Neural cell (in vitro differentiated cells): ENCODE data around the gene TMEM196. TPM values are rescaled to one million over a fixed set of nuclear protein-coding genes. Genes with fewer than 3 reads are reported as not detected.
A peak's percentile ranks its signal among the peaks of the same experiment; 100 is the strongest.

Experiments
- H2AFZ ChIP-seq: fragments of 200-600, 300-800 bp; sonication (generic), shearing (Covaris generic); 2 replicates; pipeline ENCODE4 v1.6.0; 2014; ENCODE audit warnings: low read depth, mild to moderate bottlenecking, antibody characterized with exemption, low read length, moderate library complexity
- H3F3A ChIP-seq: fragments of 200-600 bp; shearing (Covaris generic); 2 replicates; pipeline ENCODE4 v1.6.1; 2016; ENCODE audit warnings: mild to moderate bottlenecking, moderate library complexity, mixed read lengths, antibody characterized with exemption, low read length; ENCODE audit not compliant: insufficient read depth, poor library complexity, severe bottlenecking
- H3K27ac ChIP-seq: fragments of 200-600, 300-800 bp; sonication (generic), shearing (Covaris generic); 2 replicates; pipeline ENCODE4 v1.5.1; 2014; ENCODE audit warnings: mild to moderate bottlenecking, low read length, moderate library complexity
- H3K27me3 ChIP-seq: fragments of 300-800, 200-600 bp; sonication (generic), shearing (Covaris generic); 2 replicates; pipeline ENCODE4 v1.6.0; 2014; ENCODE audit warnings: mild to moderate bottlenecking, low read depth, low read length, moderate library complexity; ENCODE audit not compliant: insufficient read depth
- H3K36me3 ChIP-seq: fragments of 300-800, 200-600 bp; sonication (generic), shearing (Covaris generic); 2 replicates; pipeline ENCODE4 v1.5.1; 2014; ENCODE audit warnings: mild to moderate bottlenecking, antibody characterized with exemption, low read length, moderate library complexity; ENCODE audit not compliant: insufficient read depth
- H3K4me2 ChIP-seq: fragments of 300-800, 200-600 bp; sonication (generic), shearing (Covaris generic); 2 replicates; pipeline ENCODE4 v1.6.0; 2014; ENCODE audit warnings: mild to moderate bottlenecking, low read length
- H3K4me3 ChIP-seq: fragments of 300-800, 200-600 bp; sonication (generic), shearing (Covaris generic); 2 replicates; pipeline ENCODE4 v1.5.1; 2014; ENCODE audit warnings: mild to moderate bottlenecking, low read length, moderate library complexity
- H3K79me2 ChIP-seq: fragments of 200-600 bp; shearing (Covaris generic); replicated peaks from 2 replicates; pipeline ENCODE4 v1.6.0; 2014; ENCODE audit warnings: mild to moderate bottlenecking, low read length, moderate library complexity; ENCODE audit not compliant: insufficient read depth
- H3K9ac ChIP-seq: fragments of 300-800, 200-600 bp; sonication (generic), shearing (Covaris generic); 2 replicates; pipeline ENCODE4 v1.6.1; 2016; ENCODE audit warnings: mild to moderate bottlenecking, low read length, mixed read lengths
- H3K9me2 ChIP-seq: fragments of 200-600 bp; shearing (Covaris generic); 2 replicates; pipeline ENCODE4 v1.6.1; 2016; ENCODE audit warnings: mild to moderate bottlenecking, low read length, mixed read lengths; ENCODE audit not compliant: insufficient read depth
- H3K9me3 ChIP-seq: fragments of 200-600, 300-800 bp; sonication (generic), shearing (Covaris generic); 2 replicates; pipeline ENCODE4 v1.6.1; 2016; ENCODE audit warnings: mild to moderate bottlenecking, mixed run types, low read length, moderate library complexity, mixed read lengths
- H4K20me1 ChIP-seq: fragments of 200-600 bp; shearing (Covaris generic); 2 replicates; pipeline ENCODE4 v1.6.1; 2016; ENCODE audit warnings: mild to moderate bottlenecking, mixed run types; ENCODE audit not compliant: insufficient read depth
- CTCF ChIP-seq: fragments of 450-650 bp; IDR thresholded peaks from 2 replicates; pipeline ENCODE4 v1.5.1; 2014; ENCODE audit warnings: antibody characterized with exemption, mild to moderate bottlenecking, moderate library complexity; ENCODE audit not compliant: poor library complexity, severe bottlenecking
- EP300 ChIP-seq: fragments of 450-650 bp; conservative IDR thresholded peaks from 2 replicates; pipeline ENCODE4 v1.6.1; 2014; ENCODE audit warnings: antibody characterized with exemption, mild to moderate bottlenecking, moderate library complexity; ENCODE audit not compliant: poor library complexity, severe bottlenecking
- POLR2AphosphoS5 ChIP-seq: IDR thresholded peaks from 2 replicates; pipeline ENCODE4 v1.6.1; 2012
- RAD21 ChIP-seq: fragments of 450-650 bp; conservative IDR thresholded peaks from 2 replicates; pipeline ENCODE4 v1.6.1; 2014; ENCODE audit warnings: antibody characterized with exemption, mild to moderate bottlenecking, moderate library complexity
- SMC3 ChIP-seq: fragments of 450-650 bp; conservative IDR thresholded peaks from 2 replicates; pipeline ENCODE4 v1.6.1; 2014; ENCODE audit warnings: antibody characterized with exemption, mild to moderate bottlenecking, moderate library complexity; ENCODE audit not compliant: poor library complexity
- TAF1 ChIP-seq: IDR thresholded peaks from 2 replicates; pipeline ENCODE4 v1.6.1; 2012; ENCODE audit warnings: low read depth
- polyA plus RNA-seq: library from polyadenylated mRNA; depleted of rRNA; stranded (reverse); fragments of >200 nt; gene quantifications from 2 replicates; pipeline ENCODE4 v1.2.3, GENCODE V29; 2014

TMEM196 gene
- polyA plus RNA-seq, 1 donor from 2014 or later, result 35.7 TPM

DNA sequence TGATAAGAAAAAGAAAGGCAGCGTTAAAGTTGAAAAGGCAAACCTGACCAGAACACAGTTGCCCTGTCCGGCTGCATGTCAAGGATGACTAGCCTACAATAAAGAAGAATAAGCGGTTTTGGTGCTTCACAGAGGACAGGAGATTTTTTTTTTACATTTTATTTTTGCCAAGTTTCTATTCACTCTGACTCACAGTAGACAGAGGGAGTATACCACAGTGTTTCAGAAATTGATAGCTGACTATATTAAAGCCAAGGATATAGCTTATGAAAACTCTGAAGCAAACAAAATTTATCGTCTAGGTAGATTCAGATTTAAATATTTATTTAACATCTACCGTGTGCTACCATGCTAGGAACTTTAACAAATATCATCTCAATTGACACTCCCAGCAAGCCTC lies 47.6 kb downstream of the TMEM196 start:
- TF ChIP-seq EP300, result no peak
- H3K4me3 ChIP-seq, result no peak overlapping the region

DNA sequence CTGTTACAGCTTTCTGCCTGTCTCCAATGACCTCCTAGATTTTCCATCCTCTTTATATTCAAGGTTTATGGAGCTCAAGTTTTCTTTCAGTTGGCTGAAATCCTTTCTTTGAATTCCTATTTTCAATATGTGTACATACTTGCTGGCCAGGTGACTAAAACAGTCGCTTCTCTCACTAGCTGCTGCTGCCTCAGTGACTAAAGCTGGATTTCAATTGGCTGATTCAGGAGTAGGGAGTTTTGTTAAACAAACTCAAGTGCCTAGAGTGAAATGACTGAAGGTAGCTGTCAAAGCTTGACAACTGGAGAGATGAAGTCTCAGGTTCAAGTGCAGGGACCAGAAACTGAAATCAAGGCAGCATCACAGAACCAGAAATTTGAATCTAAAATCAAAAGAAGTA lies 57.9 kb downstream of the TMEM196 start:
- Histone ChIP-seq H3F3A (no peaks in the 10 kb centered on the region), H2AFZ (no peak overlapping the region), H3K4me2 (no peak overlapping the region), H3K4me3 (no peak overlapping the region), H3K36me3 (no peaks in the 10 kb centered on the region), H3K27ac (no peak overlapping the region), H3K9ac (no peak overlapping the region), H3K79me2 (no peaks in the 10 kb centered on the region), H3K9me2 (no peaks in the 10 kb centered on the region), H3K27me3 (no peaks in the 10 kb centered on the region), H4K20me1 (no peaks in the 10 kb centered on the region), H3K9me3 (no peaks in the 10 kb centered on the region)
- TF ChIP-seq CTCF, result no peak
- TF ChIP-seq SMC3, result no peak
- TF ChIP-seq EP300, result no peak

More for the DNA sequence above, 47.6 kb downstream of the TMEM196 start:
- Histone ChIP-seq H3K9me3 (no peaks in the 10 kb centered on the region), H3K36me3 (no peaks in the 10 kb centered on the region), H2AFZ (no peak overlapping the region), H3K27me3 (no peaks in the 10 kb centered on the region), H4K20me1 (no peaks in the 10 kb centered on the region), H3K4me2 (no peak overlapping the region), H3K27ac (no peak overlapping the region), H3K9ac (no peak overlapping the region), H3K9me2 (no peaks in the 10 kb centered on the region), H3K79me2 (no peaks in the 10 kb centered on the region), H3F3A (no peaks in the 10 kb centered on the region)

DNA sequence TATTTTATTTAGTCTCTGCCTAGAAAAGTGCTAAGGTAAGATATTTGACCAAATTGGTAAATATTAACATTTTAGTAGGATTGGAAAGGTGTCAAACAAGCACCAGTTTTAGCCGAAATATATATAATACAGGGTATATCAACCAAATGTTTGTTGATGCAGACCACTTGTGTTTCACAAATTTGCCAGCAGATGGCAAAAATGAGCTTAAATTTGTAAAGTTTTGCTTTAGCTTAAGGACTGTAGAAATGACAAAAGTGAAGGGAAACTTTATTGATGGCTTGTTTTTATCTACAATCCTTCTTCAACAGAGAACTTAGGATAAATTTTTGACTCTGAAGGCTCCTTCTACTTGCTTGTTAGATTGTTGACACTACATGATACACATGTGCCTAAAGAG lies 59.7 kb downstream of the TMEM196 start:
- Histone ChIP-seq H2AFZ (no peak overlapping the region), H3K4me3 (no peak overlapping the region)

More for the DNA sequence above, 59.7 kb downstream of the TMEM196 start:
- Histone ChIP-seq H4K20me1 (no peaks in the 10 kb centered on the region), H3K36me3 (no peaks in the 10 kb centered on the region), H3K27me3 (no peaks in the 10 kb centered on the region), H3K9me3 (no peaks in the 10 kb centered on the region), H3K9ac (no peak overlapping the region), H3K27ac (no peak overlapping the region), H3K9me2 (no peaks in the 10 kb centered on the region), H3F3A (no peaks in the 10 kb centered on the region), H3K79me2 (no peaks in the 10 kb centered on the region), H3K4me2 (no peak overlapping the region)
- TF ChIP-seq TAF1 (no peak), SMC3 (peak; percentile 93), CTCF (peak; percentile 82), POLR2AphosphoS5 (no peak), RAD21 (peak; percentile 83)
